GM12878 (cell line): Measurements from ENCODE around the gene FBXL5. TPM values are rescaled to one million over a fixed set of nuclear protein-coding genes. Genes with fewer than 3 reads are reported as not detected.
"Not testable (repeated sequence)": the region's sequence is repeated elsewhere in the genome, so short reads cannot be mapped to it uniquely, and the experiment has no call there.

ENCODE experiments used
- ATAC-seq: fragments of 200-7000 bp; cut with Tn5 transposase; 3 replicates; pipeline ENCODE4 v1.9.1; 2020; ENCODE audit warnings: mild to moderate bottlenecking, moderate library complexity
- BruUV-seq: library from RNA; stranded (reverse); fragments of 400-500 nt; replicated peaks from 2 replicates; lab custom pipeline; 2021; lab: Mats Ljungman, UMichigan
- CTCF ChIA-PET: fragments of 300-600 bp; sonication (Branson Sonifier 250); formaldehyde crosslinking; extraction: SDS; loops from one replicate; lab custom pipeline; 2021; ENCODE audit warnings: inconsistent platforms; lab: Yijun Ruan, JAX
- POLR2A ChIA-PET: fragments of 350-600 bp; formaldehyde crosslinking; extraction: SDS; loops from one replicate; lab custom pipeline; 2021; ENCODE audit warnings: inconsistent platforms; lab: Charles Lee
- RAD21 ChIA-PET: fragments of 300-600 bp; sonication (Branson Sonifier 250); formaldehyde crosslinking; loops from one replicate; lab custom pipeline; 2023; ENCODE audit warnings: antibody characterized with exemption; ENCODE audit not compliant: unreplicated experiment; lab: Charles Lee
- SMC1A ChIA-PET: fragments of 300-600 bp; sonication (Branson Sonifier 250); formaldehyde crosslinking; loops from one replicate; lab custom pipeline; 2023; ENCODE audit not compliant: unreplicated experiment, uncharacterized antibody; lab: Charles Lee
- DNase-seq: peaks from one replicate; pipeline ENCODE4 v3.0.0-alpha.2; 2011; ENCODE audit warnings: low read depth, low spot score
- FAIRE-seq: peaks from 3 replicates; lab custom pipeline; 2011; peaks lifted over from hg19 to GRCh38; lab: Jason Lieb, UNC
- H2AFZ ChIP-seq: 2 replicates; pipeline ENCODE4 v1.6.0; 2011; ENCODE audit warnings: low read depth, low read length, control low read depth; ENCODE audit not compliant: control insufficient read depth
- H3K27ac ChIP-seq: 2 replicates; pipeline ENCODE4 v1.5.1; 2011; ENCODE audit warnings: control low read depth; ENCODE audit not compliant: control insufficient read depth, insufficient read depth
- H3K27me3 ChIP-seq, 2 experiments: replicated peaks in 1 of 2; 2 replicates each; pipeline versions ENCODE4 v1.6.0 to v1.6.1; 2011; ENCODE audit warnings: low read length in 1 of 2; ENCODE audit not compliant: control insufficient read depth in 2 of 2, insufficient read depth in 2 of 2
- H3K36me3 ChIP-seq, 2 experiments: 2 replicates each; pipeline ENCODE4 v1.5.1; 2011; ENCODE audit warnings: low read length in 1 of 2; ENCODE audit not compliant: control insufficient read depth in 2 of 2, insufficient read depth in 2 of 2
- H3K4me1 ChIP-seq: 2 replicates; pipeline ENCODE4 v1.6.1; 2011; ENCODE audit warnings: mild to moderate bottlenecking, low read length, moderate library complexity, mixed read lengths; ENCODE audit not compliant: control insufficient read depth, insufficient read depth
- H3K4me2 ChIP-seq: 2 replicates; pipeline ENCODE4 v1.6.0; 2011; ENCODE audit warnings: control low read depth; ENCODE audit not compliant: control insufficient read depth, insufficient read depth
- H3K4me3 ChIP-seq: fragments of 200-600 bp; sonication (generic); 2 replicates; pipeline ENCODE4 v1.5.1; 2016
- H3K79me2 ChIP-seq: 2 replicates; pipeline ENCODE4 v1.6.0; 2011; ENCODE audit warnings: low read length; ENCODE audit not compliant: control insufficient read depth, insufficient read depth
- H3K9ac ChIP-seq: 2 replicates; pipeline ENCODE4 v1.8.0; 2011; ENCODE audit warnings: low read length, control low read depth, mixed read lengths; ENCODE audit not compliant: control insufficient read depth, insufficient read depth
- H3K9me3 ChIP-seq: replicated peaks from 3 replicates; pipeline ENCODE4 v1.5.1; 2011; ENCODE audit warnings: mild to moderate bottlenecking, low read length; ENCODE audit not compliant: control insufficient read depth, insufficient read depth
- H4K20me1 ChIP-seq: 2 replicates; pipeline ENCODE4 v1.6.0; 2011; ENCODE audit not compliant: control insufficient read depth, insufficient read depth
- DPF2 ChIP-seq: fragments of 450-650 bp; IDR thresholded peaks from 2 replicates; pipeline ENCODE4 v1.6.1; 2017; ENCODE audit warnings: mild to moderate bottlenecking
- E2F8 ChIP-seq: fragments of 450-650 bp; IDR thresholded peaks from 2 replicates; pipeline ENCODE4 v1.6.1; 2018; ENCODE audit warnings: mild to moderate bottlenecking, low read depth, moderate library complexity; ENCODE audit not compliant: partially characterized antibody
- MLLT1 ChIP-seq: fragments of 450-650 bp; IDR thresholded peaks from 2 replicates; pipeline ENCODE4 v1.6.1; 2016; ENCODE audit warnings: mild to moderate bottlenecking
- ZNF217 ChIP-seq: fragments of 450-650 bp; IDR thresholded peaks from 2 replicates; pipeline ENCODE4 v1.6.1; 2017; ENCODE audit warnings: antibody characterized with exemption, mild to moderate bottlenecking
- WGBS: methylation state at CpG from one replicate; pipeline ENCODE4 v1.1.6; 2016; ENCODE audit warnings: low lambda C conversion rate; ENCODE audit not compliant: insufficient replicate concordance, insufficient coverage; ENCODE audit errors: missing lambda C conversion rate; 5-methylcytosine and 5-hydroxymethylcytosine counted together
- in situ Hi-C: fragments of 300-500 bp; cut with MboI; formaldehyde crosslinking; loops from 9 replicates; pipeline ENCODE4 v1.14.3; 2018; ENCODE audit warnings: mixed read lengths
- intact Hi-C: fragments of 100-400 bp; cut with micrococcal nuclease; formaldehyde crosslinking; loops from one replicate; pipeline ENCODE4 v1.14.2; 2022; ENCODE audit not compliant: unreplicated experiment
- polyA plus RNA-seq, 11 experiments: library from polyadenylated mRNA; depleted of rRNA in 4 of 11; unstranded in 6 of 11; stranded (reverse) in 5 of 11; fragments of >200 nt; fragmentation: Nextera tagmentation in 4 of 11; fragmentation: Illumina TruSeq in 1 of 11; extraction: Ambion mirVana in 4 of 11; extraction: Trizol in 1 of 11; gene quantifications; 1 replicate in 1 of 11; 2 replicates in 10 of 11; pipeline versions ENCODE4 v1.2.1 to v1.2.3, GENCODE V29; 2011 to 2016; ENCODE audit warnings: inconsistent platforms in 2 of 11, missing spikeins in 2 of 11, low read depth in 1 of 11
- total RNA-seq, 4 experiments: library from RNA; depleted of rRNA in 3 of 4; stranded (reverse); fragments of >200 nt in 3 of 4; fragmentation: Illumina TruSeq in 1 of 4; extraction: Trizol in 1 of 4; gene quantifications; 2 replicates each; pipeline versions ENCODE4 v1.2.1 to v1.2.3, GENCODE V29; 2013 to 2021

Gene FBXL5
- total and polyA plus RNA-seq, 10 of the 15 experiments (the other 5 are each of a cell fraction or from before 2014, with no cell fraction given), result 10.1 to 46.2 (median 32.7) TPM

- TF ChIP-seq MLLT1 (no peak), E2F8 (no peak), DPF2 (no peak), ZNF217 (no peak)
These were observed 18.3 kb downstream of the FBXL5 start (continued) for GRCh38 chr4:15636818-15637217.

- DNase-seq, SMC1A ChIA-PET, RAD21 ChIA-PET, BruUV-seq, H3K9ac ChIP-seq, POLR2A ChIA-PET, H2AFZ ChIP-seq, H3K27ac ChIP-seq, FAIRE-seq, intact Hi-C loops, CTCF ChIA-PET, H3K4me3 ChIP-seq, H3K4me1 ChIP-seq, H4K20me1 ChIP-seq, ATAC-seq, H3K27me3 ChIP-seq, H3K4me2 ChIP-seq, in situ Hi-C loops, H3K36me3 ChIP-seq: not testable (repeated sequence)
- 83% methylated on average over 4 of the region's 5 CpGs for WGBS
- Histone ChIP-seq H3K79me2 (peaks cover 10% of the 10 kb centered on the region), H3K9me3 (peaks cover 14% of the 10 kb centered on the region)
These were observed 37.8 kb downstream of the FBXL5 start for GRCh38 chr4:15617407-15617806.

- H3K79me2 ChIP-seq, ATAC-seq, H2AFZ ChIP-seq, FAIRE-seq, POLR2A ChIA-PET, H3K36me3 ChIP-seq, in situ Hi-C loops, H3K9me3 ChIP-seq, H3K4me1 ChIP-seq, DNase-seq, RAD21 ChIA-PET, BruUV-seq, H3K27me3 ChIP-seq, SMC1A ChIA-PET, H3K27ac ChIP-seq, H4K20me1 ChIP-seq, H3K4me2 ChIP-seq, H3K4me3 ChIP-seq, CTCF ChIA-PET, intact Hi-C loops, H3K9ac ChIP-seq: not testable (repeated sequence)
- WGBS, result 99% methylated on average over 13 of the region's 24 CpGs
These were observed 40.3 kb downstream of the FBXL5 start for GRCh38 chr4:15614891-15615290.
